DND-41 (cell line): ENCODE measurements around the gene DAAM2.

Experiments
- CTCF ChIP-seq: IDR thresholded peaks from 2 replicates; pipeline ENCODE4 v1.5.1; 2012; ENCODE audit warnings: borderline replicate concordance, low read length, moderate library complexity, mild to moderate bottlenecking; ENCODE audit not compliant: poor library complexity, severe bottlenecking; ENCODE audit errors: extremely low read depth
- EZH2 ChIP-seq: IDR thresholded peaks from 3 replicates; pipeline ENCODE4 v1.6.1; 2012; ENCODE audit warnings: borderline replicate concordance, low read depth, mild to moderate bottlenecking, moderate library complexity, low read length, inconsistent platforms; ENCODE audit not compliant: severe bottlenecking

DNA sequence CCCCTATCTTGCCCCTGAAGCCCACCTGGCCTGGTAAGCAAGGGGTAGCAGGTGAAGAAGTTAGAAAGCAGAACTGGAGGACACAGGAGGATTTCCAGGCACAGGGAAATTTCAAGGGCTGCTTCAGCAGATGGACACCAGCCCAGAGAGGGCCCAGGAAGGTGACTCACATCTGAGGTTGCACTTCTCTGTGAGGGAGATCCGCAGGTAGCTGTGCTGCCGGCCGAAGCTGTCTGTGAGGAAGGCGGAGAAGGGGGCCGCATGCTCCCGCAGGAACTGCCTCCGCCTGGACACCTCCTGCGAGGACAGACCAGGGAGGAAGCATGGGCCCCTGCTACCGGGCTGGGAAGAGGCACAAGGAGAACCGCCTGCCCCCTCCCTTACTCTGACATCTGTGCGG lies 135.0 kb downstream of the DAAM2 start:
- TF ChIP-seq CTCF (no peak), EZH2 (no peak)
